ENCODE measurements around the gene PLA2G2C.
"Not testable (repeated sequence)": the region's sequence is repeated elsewhere in the genome, so short reads cannot be mapped to it uniquely, and the experiment has no call there.

PLA2G2C gene

GRCh38 chr1:20185834-20186782 is at the start of gene PLA2G2C, which contains the start of gene UBXN10:
Gene PLA2G2C (minus strand): TSS chr1:20186518. CDS start chr1:20177363, 9,155 bp downstream.
Gene UBXN10 (plus strand): TSS chr1:20186096. CDS start chr1:20190562, 4,466 bp downstream.
- peak; percentile 68 for DNase-seq

GRCh38 chr1:20234788-20235535 is 48.6 kb upstream of the PLA2G2C start:
- DNase-seq = no peak

- DNase-seq = no peak
Measured at GRCh38 chr1:20233866-20234265, 47.5 kb upstream of the PLA2G2C start.

- DNase-seq = no peak
Measured at GRCh38 chr1:20233394-20233793, 47.1 kb upstream of the PLA2G2C start.

- DNase-seq = not testable (repeated sequence)
Measured at GRCh38 chr1:20232564-20232963, 46.2 kb upstream of the PLA2G2C start.

DNA sequence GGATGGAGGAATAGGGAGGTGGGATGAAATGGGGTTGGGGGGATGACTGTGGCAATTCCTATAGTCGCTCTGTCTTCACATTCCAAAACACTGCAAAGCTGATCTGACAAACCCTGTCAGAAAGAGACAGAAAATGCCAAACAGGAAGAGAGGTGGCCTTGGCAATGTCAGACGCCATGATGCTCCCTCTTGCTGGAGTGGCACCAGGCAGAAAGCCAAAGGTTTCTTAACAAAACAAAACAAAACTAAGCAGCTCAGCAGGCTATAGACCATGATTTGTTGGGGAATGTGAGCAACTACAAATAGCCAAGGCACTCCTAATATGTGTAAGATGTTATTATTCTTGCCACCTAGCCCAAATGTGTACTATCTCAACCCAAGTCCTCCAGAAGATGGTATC is 42.9 kb upstream of the PLA2G2C start:
- DNase-seq = no peak

GRCh38 chr1:20228314-20228825 is 42.1 kb upstream of the PLA2G2C start:
- no peak for DNase-seq

DNA sequence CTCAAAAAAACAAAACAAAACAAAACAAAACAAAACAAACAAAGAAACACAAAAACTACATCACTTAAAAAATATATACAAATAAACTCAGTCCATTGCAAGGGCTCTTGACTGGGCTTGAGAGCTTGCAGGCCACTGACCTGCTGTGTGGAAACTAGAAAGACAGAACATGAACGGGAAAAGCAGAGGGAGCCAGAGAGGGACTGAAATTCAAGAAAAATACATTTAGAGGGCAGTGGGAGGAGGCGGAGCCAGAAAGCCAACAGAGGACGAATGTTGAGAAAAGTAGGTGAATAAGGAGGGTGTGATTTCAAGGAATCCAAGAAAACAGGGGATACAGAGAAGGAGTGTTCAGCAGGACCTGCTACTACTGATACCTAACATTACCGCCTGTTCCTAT is 41.4 kb upstream of the PLA2G2C start:
- no peak for DNase-seq

DNA sequence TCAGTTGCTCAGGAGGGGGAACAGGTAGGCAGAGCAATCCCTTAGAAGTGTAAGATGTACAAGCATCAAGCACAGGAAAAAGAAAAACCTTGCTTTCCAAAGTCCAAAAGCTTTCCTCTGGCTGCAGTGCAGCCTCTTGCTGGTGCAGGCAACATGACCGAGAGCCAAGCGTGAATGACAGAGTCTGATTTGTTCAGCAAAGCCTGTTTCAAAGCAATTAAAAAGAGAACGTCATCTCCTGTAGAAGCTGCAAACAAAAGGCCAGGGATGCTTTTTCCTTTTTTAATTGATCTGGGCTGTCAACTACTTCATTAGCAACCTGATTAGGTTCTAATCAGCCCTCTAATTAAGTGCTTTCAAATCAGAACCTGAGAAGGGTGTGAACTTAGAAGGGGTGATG is 38.2 kb upstream of the PLA2G2C start:
- no peak for DNase-seq

DNA sequence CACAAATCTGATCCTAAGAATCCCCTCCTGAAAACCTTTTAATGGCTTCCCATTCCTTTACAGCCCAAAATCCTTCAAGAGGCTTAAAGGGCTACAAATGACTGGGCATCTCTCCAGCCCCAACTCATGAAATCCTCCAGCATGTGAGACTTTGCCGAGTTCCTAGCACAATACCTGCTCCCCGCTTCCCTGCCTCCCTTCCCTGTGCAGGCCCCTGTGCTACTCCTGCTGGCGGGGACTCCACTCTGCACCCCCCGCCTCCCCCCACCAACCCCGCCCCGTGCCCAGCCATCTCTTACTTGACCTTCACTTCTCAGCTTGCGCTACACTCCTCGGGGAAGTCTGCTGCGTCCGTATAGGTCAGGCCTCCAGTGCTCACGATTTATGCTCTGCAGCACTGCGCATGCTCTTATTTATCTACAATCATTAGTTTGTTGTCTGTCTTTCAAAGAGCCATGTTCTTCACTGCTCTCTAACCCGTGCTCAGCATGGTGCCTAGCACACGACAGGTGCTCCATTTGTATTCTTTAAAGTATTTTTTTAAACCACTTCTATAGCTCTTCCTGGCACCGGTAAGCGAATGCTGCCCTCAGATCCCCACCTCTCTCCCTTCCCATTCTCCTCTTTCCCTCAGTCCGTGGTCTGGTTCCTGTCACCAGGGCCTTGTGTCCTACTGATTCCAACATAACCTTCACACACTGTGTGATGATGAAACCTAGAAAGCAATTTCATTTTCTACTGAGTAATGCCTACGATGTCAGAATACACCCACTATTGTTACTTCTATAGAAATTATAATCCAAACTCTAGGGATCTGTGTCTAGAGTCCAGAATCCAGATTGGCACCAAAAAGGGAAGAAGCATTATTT is 37.5 kb upstream of the PLA2G2C start:
- no peak for DNase-seq

DNA sequence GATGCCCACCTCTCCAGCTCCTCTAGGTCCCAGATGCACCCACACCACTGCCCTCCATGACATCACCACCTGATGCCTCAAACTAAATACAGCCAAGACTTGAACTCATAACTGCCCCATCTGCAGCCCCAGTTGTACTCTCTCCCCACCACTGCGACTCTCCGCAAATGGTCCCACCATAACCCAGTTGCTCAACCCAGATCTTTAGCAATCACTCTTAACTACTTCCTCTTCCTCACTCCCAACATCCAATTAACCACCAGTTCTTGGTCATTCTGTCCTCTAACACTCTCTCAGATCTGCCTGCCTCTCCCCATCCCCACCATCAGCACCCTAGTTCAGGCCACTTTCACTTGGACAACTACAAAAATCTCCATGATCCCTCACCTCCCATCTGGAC is 36.8 kb upstream of the PLA2G2C start:
- DNase-seq = no peak

DNA sequence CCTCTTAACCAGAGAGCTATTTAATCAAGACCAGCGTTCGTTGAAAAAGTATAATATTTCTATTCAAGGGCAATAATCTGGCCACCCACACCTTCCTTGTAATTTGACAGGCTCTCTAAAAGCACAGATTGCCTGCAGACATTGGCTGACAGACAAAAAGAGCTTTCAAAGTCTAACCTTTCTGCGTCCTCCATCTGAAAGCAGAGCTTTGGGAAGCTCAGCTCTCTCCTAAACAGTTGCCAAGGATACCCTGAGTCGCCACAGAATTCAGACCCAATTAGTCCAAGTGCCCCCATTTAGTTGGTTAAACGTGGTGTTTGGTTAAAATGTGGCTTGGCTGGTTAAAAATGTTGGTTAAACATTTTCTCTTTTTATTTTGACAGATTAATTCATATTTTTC is 33.7 kb upstream of the PLA2G2C start:
- no peak for DNase-seq

DNA sequence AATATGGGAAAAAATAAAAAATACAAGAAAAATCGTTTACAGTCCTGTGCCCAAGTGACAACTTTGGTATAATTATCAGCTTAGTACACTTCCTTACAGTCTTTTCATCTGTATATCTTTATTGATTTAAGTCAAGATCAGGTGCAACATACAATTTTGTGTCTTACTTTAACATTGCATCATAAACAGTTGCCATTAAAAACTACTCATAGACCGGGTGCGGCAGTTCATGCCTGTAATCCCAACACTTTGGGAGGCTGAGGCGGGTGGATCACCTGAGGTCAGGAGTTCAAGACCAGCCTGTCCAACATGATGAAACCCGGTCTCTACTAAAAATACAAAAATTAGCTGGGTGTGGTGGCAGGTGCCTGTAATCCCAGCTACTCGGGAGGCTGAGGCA is 32.7 kb upstream of the PLA2G2C start:
- DNase-seq = not testable (repeated sequence)

DNA sequence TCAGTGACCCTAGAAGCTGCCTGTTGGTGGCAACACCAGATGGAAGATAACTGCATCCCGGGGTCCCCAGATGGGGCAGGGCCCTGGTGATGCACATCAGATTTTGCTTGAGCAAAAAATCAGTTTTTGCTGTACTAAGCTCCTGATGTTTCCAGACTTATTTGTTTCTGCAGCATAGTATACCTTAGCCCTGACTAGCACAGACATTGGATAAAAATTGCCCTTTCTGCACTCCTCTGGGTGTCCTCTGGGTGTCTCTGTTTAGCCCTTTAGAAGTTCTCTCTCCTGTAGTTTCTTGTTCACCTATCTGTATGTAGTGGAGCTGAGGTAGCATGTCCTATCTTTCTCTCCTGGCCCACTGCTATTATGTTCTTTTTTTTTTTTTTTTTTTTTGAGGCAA is 30.3 kb upstream of the PLA2G2C start:
- no peak for DNase-seq

DNA sequence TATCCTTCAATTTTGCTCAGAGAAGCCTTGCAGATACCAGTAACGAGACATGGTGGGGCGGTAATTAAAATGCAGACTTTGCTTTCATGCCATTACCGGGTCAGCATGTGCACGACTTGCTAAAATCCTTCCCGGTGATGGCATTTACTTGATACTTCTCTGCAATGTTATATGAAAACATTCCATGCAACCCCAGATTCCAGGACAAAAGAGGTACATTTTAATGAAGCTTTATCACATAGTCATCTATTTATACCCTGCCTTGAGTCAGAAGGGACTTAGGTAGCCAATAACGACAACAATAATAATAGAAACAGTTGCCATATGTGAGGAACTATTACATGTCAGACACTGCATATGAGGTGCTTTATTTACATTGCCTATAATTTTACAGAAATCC is 29.4 kb upstream of the PLA2G2C start:
- DNase-seq = no peak

- peak; percentile 43 for DNase-seq
Measured at GRCh38 chr1:20212685-20213331, 26.5 kb upstream of the PLA2G2C start.

DNA sequence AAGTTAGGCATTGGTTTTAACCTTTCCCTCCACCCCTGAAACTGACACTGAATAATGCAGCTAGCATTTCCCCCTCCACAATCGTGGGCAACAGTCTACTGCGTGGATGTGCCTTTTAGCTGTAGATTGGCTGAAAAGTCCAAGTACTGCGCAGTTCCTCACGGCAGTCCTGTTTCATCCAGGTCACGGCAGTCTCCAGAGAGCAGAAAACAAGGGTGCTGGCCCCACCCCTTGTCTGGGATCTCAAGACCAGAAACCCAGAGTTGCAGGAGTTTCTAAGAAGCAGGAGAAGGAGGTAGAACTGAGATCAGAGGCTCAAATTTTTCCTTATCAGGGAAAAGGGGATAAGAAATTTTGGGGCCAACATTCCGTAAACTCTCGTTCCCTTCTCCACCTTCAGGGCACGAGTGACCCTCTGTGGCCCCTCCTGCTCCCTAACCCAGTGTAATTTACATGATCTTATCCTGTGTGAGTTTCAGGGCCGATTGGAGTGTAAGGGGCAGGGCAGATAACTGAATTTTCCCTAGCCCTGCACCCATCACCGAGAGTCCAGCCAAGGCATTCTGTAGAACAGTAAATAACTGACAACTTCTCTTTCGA is 25.9 kb upstream of the PLA2G2C start:
- DNase-seq = no peak

DNA sequence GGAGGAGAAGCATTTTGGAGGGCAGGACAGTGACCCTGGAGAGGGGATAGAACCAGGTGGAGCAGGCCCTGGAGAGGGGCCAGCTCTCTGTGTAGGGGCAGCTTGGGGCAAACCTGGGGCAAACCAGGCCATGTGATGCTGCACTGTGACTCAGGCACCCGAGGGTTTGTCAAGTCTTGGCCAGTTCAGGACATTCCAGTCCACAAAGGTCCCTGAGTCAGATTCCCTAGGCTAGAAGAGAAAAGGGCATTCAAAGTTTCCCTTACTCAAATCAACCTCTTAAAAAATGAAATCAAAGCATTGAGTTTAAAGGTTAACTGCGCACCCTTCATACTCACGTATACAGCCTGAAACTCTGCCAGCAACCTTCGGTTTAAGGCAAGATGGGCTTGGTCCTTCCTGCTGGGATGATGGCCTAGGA is 25.2 kb upstream of the PLA2G2C start:
- DNase-seq = no peak

- DNase-seq = no peak
Measured at GRCh38 chr1:20210736-20211460, 24.6 kb upstream of the PLA2G2C start.

DNA sequence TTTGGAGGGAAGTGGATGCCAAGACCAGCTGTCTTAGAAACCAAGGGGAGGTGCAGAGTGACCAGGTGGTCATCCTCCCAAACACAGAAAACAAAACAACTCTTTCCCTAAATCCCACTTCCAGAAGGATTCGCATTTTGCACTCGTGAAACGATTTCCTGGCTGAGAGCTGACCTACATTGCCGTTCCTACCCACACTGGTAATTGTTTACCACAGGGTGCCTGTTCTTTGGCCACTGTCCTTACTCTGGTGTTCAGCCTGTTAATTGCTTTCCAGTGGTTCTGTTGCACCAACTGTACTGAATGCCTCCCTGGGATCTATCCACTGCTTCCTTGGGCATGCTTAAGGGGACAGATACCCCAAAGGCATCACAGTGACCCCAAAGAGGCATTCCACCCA is 23.2 kb upstream of the PLA2G2C start:
- no peak for DNase-seq

DNA sequence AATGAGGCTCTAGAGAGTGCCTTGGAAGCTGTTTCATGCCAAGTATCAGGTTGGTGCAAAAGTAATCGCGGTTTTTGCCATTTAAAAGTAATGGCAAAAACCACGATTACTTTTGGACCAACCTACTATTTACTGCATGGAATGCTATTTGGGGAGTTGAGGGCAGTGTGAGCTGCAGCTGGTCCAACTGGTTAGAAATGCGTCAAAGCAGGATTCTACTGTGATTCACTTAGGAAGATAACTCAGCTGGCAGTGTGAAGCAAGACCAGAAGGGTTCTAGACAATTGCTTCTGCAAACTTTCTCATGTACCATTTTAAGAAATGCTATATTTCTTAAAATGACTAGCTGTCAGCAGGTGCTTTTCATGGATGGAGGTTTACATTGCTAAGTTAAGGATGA is 21.2 kb upstream of the PLA2G2C start:
- DNase-seq = no peak
